GM19023 (cell line): ENCODE measurements around the gene NSL1.
"Not testable (repeated sequence)": the region's sequence is repeated elsewhere in the genome, so short reads cannot be mapped to it uniquely, and the experiment has no call there.

Experiments used
- ATAC-seq: cut with Tn5 transposase; IDR thresholded peaks from one replicate; pipeline ENCODE4 v1.9.1; 2021; ENCODE audit warnings: mild to moderate bottlenecking, moderate library complexity; ENCODE audit not compliant: unreplicated experiment

NSL1 gene

DNA sequence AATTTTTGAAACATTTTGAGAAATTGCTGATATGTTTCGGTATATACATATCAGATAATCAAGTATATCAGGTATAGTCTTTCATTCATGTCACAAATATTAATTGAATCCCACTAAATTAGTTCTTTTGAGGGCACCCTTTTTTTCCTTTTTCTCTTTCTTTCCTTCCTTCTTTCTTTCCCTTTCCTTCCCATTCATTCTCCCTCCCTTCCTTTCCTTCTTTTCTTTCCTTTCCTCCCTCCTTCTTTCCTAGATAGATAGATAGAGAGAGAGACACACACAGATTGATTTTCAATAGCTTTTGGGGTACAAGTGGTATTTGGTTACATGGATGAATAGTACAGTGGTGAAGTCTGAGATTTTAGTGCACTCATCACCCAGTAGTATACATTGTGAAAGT lies 5.7 kb downstream of the NSL1 start:
- no peak for ATAC-seq

- no peak for ATAC-seq
Measured at GRCh38 chr1:212783976-212784375, 7.6 kb downstream of the NSL1 start.

GRCh38 chr1:212782422-212783154 lies 9.0 kb downstream of the NSL1 start:
- no peak for ATAC-seq

DNA sequence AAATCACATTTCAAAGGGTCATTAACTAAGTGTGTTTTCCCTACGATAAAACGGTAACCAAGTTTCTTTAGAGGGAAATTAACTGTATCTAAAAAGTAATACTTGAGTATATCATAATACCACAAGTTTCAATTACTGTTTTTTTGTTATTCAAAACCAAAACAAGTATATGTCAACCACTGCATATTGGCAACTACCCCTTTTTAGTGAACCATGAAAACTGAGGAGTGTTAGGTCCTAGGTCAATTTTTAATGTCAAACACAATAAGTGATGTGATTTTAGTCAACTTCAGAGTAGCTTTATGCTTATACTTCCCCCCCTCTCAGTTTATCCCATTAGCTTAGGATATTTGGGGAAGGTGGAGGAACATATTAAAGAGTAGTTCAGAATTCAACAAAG lies 10.4 kb downstream of the NSL1 start:
- no peak for ATAC-seq

- ATAC-seq, result no peak
Measured at GRCh38 chr1:212780759-212781158, 10.8 kb downstream of the NSL1 start.

DNA sequence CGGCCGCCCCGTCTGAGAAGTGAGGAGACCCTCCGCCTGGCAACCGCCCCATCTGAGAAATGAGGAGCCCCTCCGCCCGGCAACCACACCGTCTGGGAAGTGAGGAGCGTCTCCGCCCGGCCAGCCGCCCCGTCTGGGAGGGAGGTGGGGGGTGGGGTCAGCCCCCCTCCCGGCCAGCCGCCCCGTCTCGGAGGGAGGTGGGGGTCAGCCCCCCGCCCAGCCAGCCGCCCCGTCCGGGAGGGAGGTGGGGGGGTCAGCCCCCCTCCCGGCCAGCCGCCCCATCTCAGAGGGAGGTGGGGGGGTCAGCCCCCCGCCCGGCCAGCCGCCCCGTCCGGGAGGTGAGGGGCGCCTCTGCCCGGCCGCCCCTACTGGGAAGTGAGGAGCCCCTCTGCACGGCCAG lies 12.5 kb downstream of the NSL1 start:
- not testable (repeated sequence) for ATAC-seq

DNA sequence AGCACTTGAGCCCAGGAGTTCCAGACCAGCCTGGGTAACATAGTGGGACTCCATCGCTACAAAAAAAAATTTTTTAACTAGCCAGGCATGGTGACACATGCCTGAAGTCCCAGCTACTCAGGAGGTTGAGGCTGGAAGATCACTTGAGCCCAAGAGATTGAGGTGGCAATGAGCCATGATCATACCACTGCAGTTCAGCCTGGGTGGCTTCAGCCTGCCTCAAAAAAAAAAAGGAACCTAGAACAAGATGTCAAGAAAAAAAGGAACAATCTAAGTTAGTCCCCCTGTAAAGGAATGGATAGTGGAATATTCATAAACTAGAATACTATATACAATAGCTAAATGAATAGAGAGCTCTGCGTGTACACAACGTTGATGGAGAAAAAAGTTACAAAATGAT lies 14.4 kb downstream of the NSL1 start:
- no peak for ATAC-seq

- ATAC-seq, result no peak
Measured at GRCh38 chr1:212775241-212775640, 16.3 kb downstream of the NSL1 start.

DNA sequence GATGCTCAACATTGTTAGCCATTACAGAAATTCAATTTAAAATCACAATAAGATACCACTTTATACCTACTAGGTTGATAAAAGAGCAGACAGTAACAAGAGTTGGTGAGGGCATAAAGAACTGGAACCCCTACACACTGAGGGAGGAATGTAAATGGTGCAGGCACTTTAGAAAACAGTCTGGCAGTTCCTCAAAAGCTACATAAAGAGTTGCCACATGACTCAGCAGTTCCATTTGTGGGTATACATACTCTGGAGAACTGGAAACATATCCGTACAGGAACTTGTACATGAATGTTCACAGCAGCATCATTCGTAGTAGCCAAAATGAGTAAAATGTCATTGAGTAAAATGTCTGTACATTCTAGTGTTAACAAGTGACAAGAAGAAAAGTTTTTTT lies 17.0 kb downstream of the NSL1 start:
- no peak for ATAC-seq

- ATAC-seq, result no peak
Measured at GRCh38 chr1:212773011-212773410, 18.6 kb downstream of the NSL1 start.

DNA sequence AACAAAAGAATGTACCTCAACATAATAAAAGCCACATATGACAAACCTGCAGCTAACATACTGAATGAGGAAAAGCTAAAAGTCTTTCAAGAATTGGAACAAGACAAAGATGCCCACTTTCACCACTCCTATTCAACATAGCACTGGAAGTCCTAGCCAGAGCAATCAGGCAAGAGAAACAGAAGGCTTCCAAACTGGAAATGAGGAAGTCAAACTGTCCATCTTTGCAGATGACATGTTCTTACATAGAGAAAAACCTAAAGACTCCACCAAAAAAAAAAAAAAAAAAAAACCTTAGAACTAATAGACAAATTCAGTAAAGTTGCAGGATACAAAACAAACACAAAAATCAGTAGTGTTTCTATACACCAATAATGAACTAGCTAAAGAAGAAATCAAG lies 20.2 kb downstream of the NSL1 start:
- no peak for ATAC-seq

GRCh38 chr1:212769459-212770167 lies 22.0 kb downstream of the NSL1 start:
- no peak for ATAC-seq

DNA sequence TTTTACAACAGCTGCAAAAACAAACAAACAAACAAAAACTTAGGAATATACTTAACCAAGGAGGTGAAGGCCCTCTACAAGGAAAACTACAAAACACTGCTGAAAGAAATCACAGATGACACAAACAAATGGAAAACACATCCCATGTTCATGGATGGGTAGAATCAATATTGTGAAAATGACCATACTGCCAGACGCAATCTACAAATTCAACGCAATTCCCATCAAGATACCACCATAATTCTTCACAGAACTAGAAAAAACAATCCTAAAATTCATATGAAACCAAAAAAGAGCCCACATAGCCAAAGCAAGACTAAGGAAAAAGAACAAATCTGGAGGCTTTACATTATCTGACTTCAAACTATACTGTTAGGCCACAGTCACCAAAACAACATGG lies 24.8 kb downstream of the NSL1 start:
- not testable (repeated sequence) for ATAC-seq

DNA sequence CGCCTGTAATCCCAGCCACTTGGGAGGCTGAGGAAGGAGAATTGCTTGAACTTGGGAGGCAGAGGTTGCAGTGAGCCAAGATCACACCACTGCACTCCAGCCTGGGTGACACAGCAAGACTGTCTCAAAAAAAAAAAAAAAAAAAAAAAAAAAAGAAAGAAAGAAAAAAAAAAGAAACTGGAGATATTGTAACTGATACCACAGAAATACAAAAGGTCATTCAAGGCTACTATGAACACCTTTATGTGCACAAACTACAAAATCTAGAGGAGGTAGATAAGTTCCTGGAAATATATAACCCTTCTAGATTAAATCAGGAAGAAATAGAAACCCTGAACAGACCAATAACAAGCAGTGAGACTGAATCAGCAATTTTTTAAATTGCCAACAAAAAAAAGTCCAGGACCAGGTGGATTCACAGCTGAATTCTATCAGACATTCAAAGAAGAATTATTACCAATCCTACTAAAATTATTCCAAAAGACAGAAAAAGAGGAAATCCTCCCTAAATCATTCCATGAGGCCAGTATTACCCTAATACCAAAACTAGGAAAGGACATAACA lies 26.8 kb downstream of the NSL1 start:
- not testable (repeated sequence) for ATAC-seq

GRCh38 chr1:212762839-212763238 lies 28.7 kb downstream of the NSL1 start:
- no peak for ATAC-seq

DNA sequence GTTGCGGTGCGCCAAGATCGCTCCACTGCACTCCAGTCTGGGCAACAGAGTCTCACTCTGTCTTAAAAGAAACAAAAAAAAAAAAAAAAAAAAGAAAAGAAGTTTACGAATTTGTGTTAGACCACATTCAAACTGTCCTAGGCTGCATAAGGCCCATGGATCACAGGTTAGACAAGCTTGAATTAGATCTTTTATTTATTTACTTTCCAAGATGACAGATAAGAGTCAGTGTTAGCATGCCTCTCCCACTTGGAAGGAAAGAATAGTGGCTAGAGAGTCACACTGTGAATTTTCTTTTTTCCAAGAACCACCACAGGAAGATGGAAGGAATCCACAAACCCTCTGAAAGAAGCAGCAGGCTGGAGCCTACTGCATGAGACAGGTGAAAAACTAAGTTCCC lies 29.3 kb downstream of the NSL1 start:
- ATAC-seq, result no peak

DNA sequence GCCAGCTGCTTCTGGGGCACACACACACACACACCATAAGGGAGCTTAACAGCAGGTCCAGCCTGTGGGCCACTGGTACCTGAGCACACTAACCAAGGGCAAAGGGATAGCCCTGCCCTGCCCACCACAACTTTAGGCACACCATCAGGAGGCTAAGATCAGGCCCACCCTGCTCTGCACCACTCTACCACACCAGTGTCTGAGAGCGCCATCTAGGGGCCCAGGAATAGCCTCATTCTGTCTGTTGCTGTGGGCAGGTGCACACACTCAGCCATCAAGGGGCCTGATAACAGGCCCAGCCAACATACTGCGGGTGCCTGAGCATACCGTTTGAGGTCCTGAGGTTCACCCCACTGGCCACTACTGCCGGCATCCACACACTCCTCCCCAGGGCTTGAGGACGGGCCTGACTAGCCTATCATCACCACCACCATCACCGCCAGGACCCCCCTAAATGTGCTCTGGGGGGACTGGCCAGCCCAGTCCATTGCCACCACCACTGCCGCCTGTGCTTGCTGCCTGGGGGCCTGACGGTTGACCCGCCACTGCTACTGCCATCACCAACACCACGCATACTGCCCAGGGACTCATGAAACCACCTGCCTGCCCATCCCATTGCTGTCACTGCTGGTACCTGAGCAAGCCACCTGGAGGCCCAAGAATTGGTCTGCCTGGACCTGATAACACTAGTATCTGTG lies 31.3 kb downstream of the NSL1 start:
- ATAC-seq, result no peak

DNA sequence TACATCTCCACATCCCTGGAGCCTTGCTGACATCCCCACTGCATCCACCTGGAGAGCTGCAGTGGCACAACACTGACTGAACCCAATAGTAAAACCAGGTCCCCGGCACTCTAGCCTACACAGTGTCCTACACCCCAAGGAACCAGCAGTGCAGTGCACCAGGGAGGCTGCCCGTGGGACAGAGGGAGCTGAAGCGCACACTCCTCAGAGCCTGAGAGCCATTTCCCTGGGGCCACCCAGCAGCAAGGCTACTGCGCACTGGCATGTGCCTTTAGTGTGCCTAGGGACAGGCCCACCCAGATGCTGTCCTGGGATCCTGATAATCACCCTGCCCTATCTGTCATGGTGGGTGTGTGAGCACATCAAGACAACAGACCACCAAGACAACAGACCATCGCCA lies 31.9 kb downstream of the NSL1 start:
- no peak for ATAC-seq

DNA sequence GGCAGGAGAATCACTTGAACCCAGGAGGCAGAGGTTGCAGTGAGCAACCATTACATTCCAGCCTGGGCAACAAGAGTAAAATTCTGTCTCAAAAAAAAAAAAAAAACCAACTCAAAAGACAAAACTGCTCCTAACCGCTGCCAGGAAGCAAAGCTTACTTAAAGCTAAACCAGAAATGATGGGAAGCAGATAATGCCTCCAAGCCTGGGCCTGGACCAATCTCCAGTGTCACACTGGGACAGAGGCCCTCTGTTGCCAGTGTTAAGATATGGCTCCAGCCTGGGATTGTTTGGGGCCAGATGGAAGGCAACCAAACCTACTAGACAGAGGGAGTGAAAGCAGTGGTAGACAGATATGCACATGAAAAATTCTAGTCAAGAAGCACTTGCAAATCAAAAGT lies 36.9 kb downstream of the NSL1 start:
- ATAC-seq, result no peak

DNA sequence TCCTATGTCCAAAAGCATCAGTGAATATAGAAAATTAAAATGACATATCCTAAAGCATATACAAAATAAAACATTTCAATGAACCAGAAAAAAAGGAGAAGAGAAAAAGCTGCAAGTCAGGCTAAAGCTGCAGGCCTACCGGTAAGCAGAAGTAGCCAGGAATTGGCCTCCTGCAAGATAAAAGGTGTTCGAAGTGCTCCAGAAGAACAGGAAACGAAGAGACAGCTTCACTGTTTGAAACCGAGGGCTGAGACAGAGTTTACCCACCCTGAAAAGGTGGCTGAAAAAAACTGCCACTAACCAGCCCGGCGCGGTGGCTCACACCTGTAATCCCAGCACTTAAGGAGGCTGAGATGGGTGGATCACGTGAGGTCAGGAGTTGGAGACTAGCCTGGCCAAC lies 37.4 kb downstream of the NSL1 start:
- no peak for ATAC-seq

DNA sequence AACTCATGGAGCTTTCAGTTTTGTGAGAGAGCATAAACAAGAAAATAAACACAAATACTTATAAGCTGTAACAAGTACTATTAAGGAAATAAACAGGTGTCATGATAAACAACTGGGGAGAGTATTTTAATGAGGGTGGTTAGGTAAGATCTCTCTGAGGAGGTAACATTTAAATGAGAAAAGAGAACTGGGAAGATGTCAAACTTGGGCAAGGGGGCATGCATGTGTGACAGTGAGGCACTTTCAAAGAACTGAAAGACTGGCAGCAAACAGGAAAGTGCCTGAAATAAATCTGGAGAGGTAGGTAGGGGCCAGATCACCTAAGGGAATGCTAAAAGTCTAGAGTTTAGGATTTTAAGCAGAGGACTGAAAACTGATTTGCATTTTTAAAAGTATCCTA lies 37.8 kb downstream of the NSL1 start:
- ATAC-seq, result no peak
